Lower leg skin (tissue), 4 donors: ENCODE measurements around the gene PHRF1. TPM values are rescaled to one million over a fixed set of nuclear protein-coding genes. Genes with fewer than 3 reads are reported as not detected.

Source experiments
- DNase-seq, 2 donors: peaks; one replicate each; pipeline ENCODE4 v3.0.0-alpha.2; 2019; ENCODE audit warnings: low spot score in 2 of 2
- H3K4me3 ChIP-seq: fragments of 200-600 bp; sonication (generic); 2 replicates; pipeline ENCODE4 v1.5.1; 2017; ENCODE audit warnings: mild to moderate bottlenecking, low read depth; ENCODE audit not compliant: poor library complexity, severe bottlenecking
- POLR2A ChIP-seq, 2 donors: fragments of 450-650 bp; IDR thresholded peaks; one replicate each; pipeline ENCODE4 v1.6.1; 2016 to 2017; ENCODE audit warnings: antibody characterized with exemption in 2 of 2, mild to moderate bottlenecking in 1 of 2, moderate library complexity in 1 of 2
- WGBS, 2 donors: methylation state at CpG; one replicate each; pipeline ENCODE4 v1.1.5; 2018; 5-methylcytosine and 5-hydroxymethylcytosine counted together
- intact Hi-C: fragments of 100-400 bp; cut with DNase I; formaldehyde crosslinking; loops from one replicate; pipeline ENCODE4 v1.15.0; 2023; ENCODE audit warnings: low total_unique reads
- total RNA-seq, 4 donors: library from RNA; depleted of rRNA; stranded (reverse); fragments of >200 nt; gene quantifications; one replicate each; pipeline ENCODE4 v1.1.0, GENCODE V29; 2016
- TF ChIP-seq, protein P1 (sequence below), 3 donors: fragments of 450-650 bp; IDR thresholded peaks; one replicate each; pipeline ENCODE4 v1.5.1; 2016; ENCODE audit warnings: antibody characterized with exemption in 3 of 3, mild to moderate bottlenecking in 3 of 3, moderate library complexity in 2 of 3

PHRF1 gene
- total RNA-seq, 4 donors from 2014 or later, result 30.0 to 55.2 (median 31.5) TPM

DNA sequence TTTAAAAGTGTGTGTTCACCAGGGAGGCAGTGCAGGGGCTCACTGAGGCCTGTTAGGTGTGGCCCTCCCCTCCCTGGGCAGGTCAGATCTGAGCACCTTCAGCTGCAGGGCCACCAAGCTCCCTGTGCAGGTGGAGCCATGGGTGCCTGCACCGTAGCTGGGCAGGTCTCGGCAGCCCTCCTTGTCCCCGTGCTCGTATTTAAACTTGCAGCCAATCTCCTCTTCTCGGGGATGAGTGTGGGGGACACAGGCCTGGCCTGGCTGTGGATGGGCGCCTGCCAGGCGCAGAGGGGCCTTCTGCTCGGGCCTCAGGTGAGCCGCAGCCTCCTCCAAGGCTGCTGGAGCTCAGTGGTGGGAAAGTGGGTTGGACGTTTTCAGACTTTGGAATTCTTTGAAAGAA lies 19.1 kb downstream of the PHRF1 start:
- TF ChIP-seq, protein P1, sequence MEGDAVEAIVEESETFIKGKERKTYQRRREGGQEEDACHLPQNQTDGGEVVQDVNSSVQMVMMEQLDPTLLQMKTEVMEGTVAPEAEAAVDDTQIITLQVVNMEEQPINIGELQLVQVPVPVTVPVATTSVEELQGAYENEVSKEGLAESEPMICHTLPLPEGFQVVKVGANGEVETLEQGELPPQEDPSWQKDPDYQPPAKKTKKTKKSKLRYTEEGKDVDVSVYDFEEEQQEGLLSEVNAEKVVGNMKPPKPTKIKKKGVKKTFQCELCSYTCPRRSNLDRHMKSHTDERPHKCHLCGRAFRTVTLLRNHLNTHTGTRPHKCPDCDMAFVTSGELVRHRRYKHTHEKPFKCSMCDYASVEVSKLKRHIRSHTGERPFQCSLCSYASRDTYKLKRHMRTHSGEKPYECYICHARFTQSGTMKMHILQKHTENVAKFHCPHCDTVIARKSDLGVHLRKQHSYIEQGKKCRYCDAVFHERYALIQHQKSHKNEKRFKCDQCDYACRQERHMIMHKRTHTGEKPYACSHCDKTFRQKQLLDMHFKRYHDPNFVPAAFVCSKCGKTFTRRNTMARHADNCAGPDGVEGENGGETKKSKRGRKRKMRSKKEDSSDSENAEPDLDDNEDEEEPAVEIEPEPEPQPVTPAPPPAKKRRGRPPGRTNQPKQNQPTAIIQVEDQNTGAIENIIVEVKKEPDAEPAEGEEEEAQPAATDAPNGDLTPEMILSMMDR (IDR thresholded peaks at IDR 0.05), result no peak
- no peak for TF ChIP-seq POLR2A (IDR thresholded peaks at IDR 0.05)
- intact Hi-C loops, result no loop called here
- 88 to 90% methylated on average over 10 of the region's 10 CpGs for WGBS, 2 donors
- no peak overlapping the region for H3K4me3 ChIP-seq
- DNase-seq, result no peak

DNA sequence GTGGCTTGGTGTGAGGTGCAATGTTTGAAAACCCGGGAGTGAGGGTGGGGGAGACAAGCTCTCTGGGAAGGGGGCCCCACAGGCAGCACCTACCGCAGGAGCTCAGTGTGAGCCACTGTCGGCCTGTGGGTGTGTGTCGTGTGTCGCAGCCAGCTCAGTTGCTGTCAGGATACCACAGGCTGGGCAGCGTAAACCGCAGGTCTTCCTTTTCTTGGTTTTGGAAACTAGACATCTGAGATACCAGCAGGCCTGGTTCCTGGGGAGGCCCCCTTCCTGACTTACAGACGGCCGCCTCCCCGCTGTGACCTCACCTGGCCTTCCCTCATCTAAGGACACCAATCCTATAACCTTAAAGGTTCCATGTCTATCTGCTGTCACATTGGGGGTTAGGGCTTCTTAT lies 20.1 kb downstream of the PHRF1 start:
- no peak for DNase-seq
- 87 to 91% methylated on average over 10 of the region's 10 CpGs for whole genome bisulfite sequencing, 2 donors
- intact Hi-C loops, result no loop called here
- no peak overlapping the region for H3K4me3 ChIP-seq
- TF ChIP-seq, protein P1 (IDR thresholded peaks at IDR 0.05), result no peak
- no peak for TF ChIP-seq POLR2A (IDR thresholded peaks at IDR 0.05)

DNA sequence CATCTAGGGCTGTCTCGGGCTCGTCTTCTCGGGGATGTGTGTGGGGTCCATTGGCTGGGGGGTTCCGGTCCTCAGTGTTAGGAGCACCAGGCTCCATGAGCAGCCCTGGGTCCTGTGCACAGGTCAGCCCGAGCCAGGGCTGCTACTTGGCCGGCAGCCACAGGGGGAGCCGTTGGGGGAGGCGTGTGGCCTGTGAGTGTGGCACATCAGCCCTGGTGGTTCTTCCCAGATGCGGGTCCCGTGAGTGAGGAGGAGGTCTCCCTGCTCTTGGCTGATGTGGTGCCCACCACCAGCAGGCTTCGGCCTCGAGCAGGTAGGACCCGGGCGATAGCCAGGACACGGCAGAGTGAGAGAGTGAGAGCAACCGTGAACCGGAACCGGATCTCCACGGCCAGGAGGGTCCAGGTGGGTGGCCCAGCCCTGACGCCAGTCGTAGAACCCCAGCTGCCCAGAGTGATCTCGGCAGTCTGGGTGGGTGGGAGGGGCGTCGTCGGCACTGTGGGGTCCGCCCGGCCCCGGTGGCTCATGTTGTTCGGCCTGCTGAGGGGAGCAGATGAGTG lies 21.0 kb downstream of the PHRF1 start:
- intact Hi-C loops, result no loop called here
- TF ChIP-seq POLR2A (IDR thresholded peaks at IDR 0.05), result no peak
- TF ChIP-seq, protein P1 (IDR thresholded peaks at IDR 0.05), result no peak
- no peak overlapping the region for H3K4me3 ChIP-seq
- no peak for DNase-seq
- 83 to 90% methylated on average over 17 of the region's 29 CpGs for WGBS, 2 donors

DNA sequence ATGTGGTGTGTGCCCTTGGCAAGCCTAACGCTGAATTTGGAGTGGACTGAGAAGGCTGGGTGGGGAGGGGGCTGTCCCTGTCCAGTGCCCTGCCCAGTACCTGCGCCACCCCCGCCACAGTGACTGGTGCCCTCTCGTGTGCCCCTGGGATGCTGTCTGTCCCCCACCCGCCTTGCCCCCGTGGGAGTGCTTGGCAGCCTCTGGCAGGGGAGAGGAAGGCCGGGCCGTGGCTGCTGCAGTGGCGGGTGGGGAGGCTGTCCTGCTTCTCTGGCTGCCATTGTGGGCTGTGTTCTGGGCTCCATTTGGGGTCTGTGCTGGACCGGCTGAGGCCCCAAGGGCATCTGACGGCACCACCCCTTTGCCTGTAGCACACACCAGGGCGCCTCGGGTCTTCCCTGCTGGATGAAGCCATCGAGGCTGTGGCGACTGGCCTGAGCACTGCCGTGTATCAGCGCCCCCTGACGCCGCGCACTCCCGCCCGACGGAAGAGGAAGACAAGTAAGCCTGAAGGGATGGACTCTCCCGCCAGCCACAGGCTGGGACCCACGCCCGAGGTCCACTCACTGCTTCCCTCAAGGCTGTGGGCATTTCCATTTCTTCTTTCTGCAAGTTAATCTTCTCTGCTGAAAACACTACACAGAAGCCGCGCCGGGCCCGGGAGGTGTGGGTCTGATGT lies 21.9 kb downstream of the PHRF1 start:
- WGBS, 2 donors, result 91 to 95% methylated on average over 28 to 30 of the region's 30 CpGs
- intact Hi-C loops, result no loop called here

DNA sequence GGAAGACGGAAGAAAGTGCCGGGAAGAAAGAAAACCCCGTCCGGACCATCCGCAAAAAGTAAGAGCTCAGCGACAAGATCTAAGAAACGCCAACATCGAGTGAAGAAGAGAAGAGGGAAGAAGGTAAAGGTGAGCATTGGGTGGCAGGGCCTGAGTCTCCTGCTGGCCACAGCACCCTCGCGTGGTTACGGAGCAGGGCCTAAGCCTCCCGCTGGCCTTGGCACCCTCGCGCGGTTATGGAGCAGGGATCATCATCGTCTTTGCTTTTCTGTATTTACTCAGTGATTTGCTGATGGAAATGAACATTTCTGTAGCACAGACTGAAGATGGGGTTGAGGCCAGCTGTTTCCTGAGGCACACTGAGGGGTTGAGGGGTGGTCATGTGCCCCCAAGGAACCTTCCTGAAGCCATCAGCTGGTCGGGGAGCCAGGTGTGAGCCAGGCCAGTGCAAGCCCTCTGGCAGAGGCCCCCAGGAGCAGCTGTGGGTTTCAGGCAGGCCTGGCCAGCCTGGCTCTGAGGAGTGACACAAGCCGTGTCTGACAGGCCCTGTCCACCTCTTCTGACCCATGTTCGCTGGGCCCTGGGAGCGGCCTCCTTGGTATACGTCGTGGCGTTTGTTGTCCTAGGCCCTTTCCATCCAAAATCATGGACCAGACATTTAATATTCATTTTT lies 25.4 kb downstream of the PHRF1 start:
- DNase-seq, result no peak
- TF ChIP-seq, protein P1 (IDR thresholded peaks at IDR 0.05), result no peak
- TF ChIP-seq POLR2A (IDR thresholded peaks at IDR 0.05), result no peak
- 91 to 97% methylated on average over 22 to 23 of the region's 23 CpGs for WGBS, 2 donors
- intact Hi-C loops, result no loop called here
- no peak overlapping the region for H3K4me3 ChIP-seq

More for the DNA sequence above, 21.9 kb downstream of the PHRF1 start:
- no peak for DNase-seq
- TF ChIP-seq, protein P1 (IDR thresholded peaks at IDR 0.05), result no peak
- no peak for TF ChIP-seq POLR2A (IDR thresholded peaks at IDR 0.05)
- no peak overlapping the region for H3K4me3 ChIP-seq
